HepG2 (cell line): ENCODE data around the gene ZCCHC8. TPM values are rescaled to one million over a fixed set of nuclear protein-coding genes. Genes with fewer than 3 reads are reported as not detected.

ENCODE experiments used
- AGO1 ChIP-seq: fragments of 200-400 bp; formaldehyde crosslinking; IDR thresholded peaks from 2 replicates; pipeline ENCODE4 v1.6.1; 2017; ENCODE audit warnings: mild to moderate bottlenecking, low read depth, low read length, moderate library complexity; ENCODE audit not compliant: poor library complexity, severe bottlenecking
- AKNA ChIP-seq: sonication (generic); formaldehyde crosslinking; IDR thresholded peaks from 2 replicates; pipeline ENCODE4 v1.4.0; 2020; ENCODE audit warnings: missing genetic modification reagents, borderline replicate concordance
- GATAD2A ChIP-seq: IDR thresholded peaks from 2 replicates; pipeline ENCODE4 v1.6.1; 2016
- HNRNPH1 ChIP-seq: fragments of 200-400 bp; formaldehyde crosslinking; optimal IDR thresholded peaks from 2 replicates; pipeline ENCODE3; 2017; ENCODE audit warnings: mild to moderate bottlenecking, low read depth, low read length
- IRX3 ChIP-seq: sonication (generic); formaldehyde crosslinking; IDR thresholded peaks from 2 replicates; pipeline ENCODE4 v1.8.1; 2023; ENCODE audit warnings: mild to moderate bottlenecking, low read depth, missing genetic modification reagents, borderline replicate concordance
- ISX ChIP-seq: sonication (generic); formaldehyde crosslinking; conservative IDR thresholded peaks from 2 replicates; pipeline ENCODE4 v1.5.0; 2020; ENCODE audit warnings: missing genetic modification reagents
- JDP2 ChIP-seq: sonication (generic); formaldehyde crosslinking; IDR thresholded peaks from 2 replicates; pipeline ENCODE4 v1.8.1; 2022; ENCODE audit warnings: missing genetic modification reagents, borderline replicate concordance
- MAFG ChIP-seq: sonication (generic); formaldehyde crosslinking; IDR thresholded peaks from 2 replicates; pipeline ENCODE4 v1.5.1; 2020; ENCODE audit warnings: mild to moderate bottlenecking, missing genetic modification reagents
- NR2F2 ChIP-seq: IDR thresholded peaks from 2 replicates; pipeline ENCODE4 v1.6.1; 2012; ENCODE audit warnings: low read depth, inconsistent platforms, borderline replicate concordance
- PHB2 ChIP-seq: fragments of 450-650 bp; IDR thresholded peaks from 2 replicates; pipeline ENCODE4 v1.6.1; 2018; ENCODE audit not compliant: partially characterized antibody
- PHF20 ChIP-seq: sonication (generic); formaldehyde crosslinking; IDR thresholded peaks from 2 replicates; pipeline ENCODE4 v1.5.0; 2020; ENCODE audit warnings: mild to moderate bottlenecking, missing genetic modification reagents
- PTBP1 ChIP-seq: fragments of 200-400 bp; formaldehyde crosslinking; IDR thresholded peaks from 2 replicates; pipeline ENCODE4 v1.6.1; 2018; ENCODE audit warnings: low read length, low read depth; ENCODE audit not compliant: poor library complexity, severe bottlenecking
- RFX3 ChIP-seq: IDR thresholded peaks from 2 replicates; pipeline ENCODE4 v1.6.1; 2016; ENCODE audit warnings: missing biosample characterization, missing genetic modification reagents
- ZFP37 ChIP-seq: sonication (generic); formaldehyde crosslinking; IDR thresholded peaks from 2 replicates; pipeline ENCODE4 v1.4.0; 2020; ENCODE audit warnings: missing genetic modification reagents, borderline replicate concordance
- ZNF160 ChIP-seq: sonication (generic); formaldehyde crosslinking; IDR thresholded peaks from 2 replicates; pipeline ENCODE4 v1.8.0; 2022; ENCODE audit warnings: mild to moderate bottlenecking, inconsistent platforms, missing genetic modification reagents
- ZNF274 ChIP-seq: sonication (generic); formaldehyde crosslinking; IDR thresholded peaks from 2 replicates; pipeline ENCODE4 v1.5.1; 2020; ENCODE audit warnings: mild to moderate bottlenecking, missing genetic modification reagents
- ZNF501 ChIP-seq: sonication (generic); formaldehyde crosslinking; IDR thresholded peaks from 2 replicates; pipeline ENCODE4 v1.5.1; 2020; ENCODE audit warnings: mild to moderate bottlenecking, moderate library complexity, missing genetic modification reagents
- ZNF709 ChIP-seq: sonication (generic); formaldehyde crosslinking; IDR thresholded peaks from 2 replicates; pipeline ENCODE4 v1.5.0; 2020; ENCODE audit warnings: mild to moderate bottlenecking, missing genetic modification reagents
- polyA plus RNA-seq, 8 experiments: library from polyadenylated mRNA; depleted of rRNA in 3 of 8; stranded (reverse) in 7 of 8; unstranded in 1 of 8; fragments of >200 nt; fragmentation: Illumina TruSeq in 4 of 8; extraction: Trizol in 4 of 8; gene quantifications; 2 replicates each; pipeline versions ENCODE4 v1.2.1 to v1.2.3, GENCODE V29; 2011 to 2016; ENCODE audit warnings: low read depth in 4 of 8, missing spikeins in 1 of 8, mixed read lengths in 1 of 8; ENCODE audit not compliant: insufficient read depth in 1 of 8
- total RNA-seq, 5 experiments: library from RNA; depleted of rRNA; stranded (reverse); fragments of >200 nt; fragmentation: Illumina TruSeq; extraction: Trizol; gene quantifications; 2 replicates each; pipeline ENCODE4 v1.2.3, GENCODE V29; 2016; ENCODE audit warnings: low read depth in 1 of 5
- TF ChIP-seq, protein P1 (sequence below): sonication (generic); formaldehyde crosslinking; IDR thresholded peaks from 2 replicates; pipeline ENCODE4 v1.4.0; 2020; ENCODE audit warnings: missing genetic modification reagents, borderline replicate concordance
- TF ChIP-seq, protein P2 (sequence below): sonication (generic); formaldehyde crosslinking; IDR thresholded peaks from 2 replicates; pipeline ENCODE4 v1.4.0; 2020; ENCODE audit warnings: mild to moderate bottlenecking, missing genetic modification reagents, borderline replicate concordance
- TF ChIP-seq, protein P3 (sequence below): sonication (generic); formaldehyde crosslinking; IDR thresholded peaks from 2 replicates; pipeline ENCODE4 v1.8.0; 2022; ENCODE audit warnings: missing genetic modification reagents, low read depth, mild to moderate bottlenecking, borderline replicate concordance

Gene ZCCHC8
- total and polyA plus RNA-seq, 2 of the 13 experiments (the other 11 are each of a cell fraction or from before 2014, with no cell fraction given): 18.6 to 20.9 TPM

GRCh38 chr12:122499991-122500684 is 594 bp downstream of the ZCCHC8 start (continued):
- TF ChIP-seq PTBP1 (no peak), RFX3 (CRISPR knock-in tag) (no peak), PHF20 (CRISPR knock-in tag) (no peak), PHB2 (no peak), ZNF274 (CRISPR knock-in tag) (no peak), ZNF709 (no peak), GATAD2A (CRISPR knock-in tag) (no peak), ISX (CRISPR knock-in tag) (no peak; the same call in 1 of the 2 replicates), MAFG (CRISPR knock-in tag) (no peak), AGO1 (no peak), HNRNPH1 (no peak), ZNF501 (CRISPR knock-in tag) (no peak), JDP2 (CRISPR knock-in tag) (no peak), NR2F2 (no peak), ZFP37 (CRISPR knock-in tag) (no peak), IRX3 (CRISPR knock-in tag) (no peak), ZNF160 (0 out of 2 replicates have a peak, but pooled peaks have one; percentile 5), AKNA (CRISPR knock-in tag) (no peak)
- TF ChIP-seq, protein P1, sequence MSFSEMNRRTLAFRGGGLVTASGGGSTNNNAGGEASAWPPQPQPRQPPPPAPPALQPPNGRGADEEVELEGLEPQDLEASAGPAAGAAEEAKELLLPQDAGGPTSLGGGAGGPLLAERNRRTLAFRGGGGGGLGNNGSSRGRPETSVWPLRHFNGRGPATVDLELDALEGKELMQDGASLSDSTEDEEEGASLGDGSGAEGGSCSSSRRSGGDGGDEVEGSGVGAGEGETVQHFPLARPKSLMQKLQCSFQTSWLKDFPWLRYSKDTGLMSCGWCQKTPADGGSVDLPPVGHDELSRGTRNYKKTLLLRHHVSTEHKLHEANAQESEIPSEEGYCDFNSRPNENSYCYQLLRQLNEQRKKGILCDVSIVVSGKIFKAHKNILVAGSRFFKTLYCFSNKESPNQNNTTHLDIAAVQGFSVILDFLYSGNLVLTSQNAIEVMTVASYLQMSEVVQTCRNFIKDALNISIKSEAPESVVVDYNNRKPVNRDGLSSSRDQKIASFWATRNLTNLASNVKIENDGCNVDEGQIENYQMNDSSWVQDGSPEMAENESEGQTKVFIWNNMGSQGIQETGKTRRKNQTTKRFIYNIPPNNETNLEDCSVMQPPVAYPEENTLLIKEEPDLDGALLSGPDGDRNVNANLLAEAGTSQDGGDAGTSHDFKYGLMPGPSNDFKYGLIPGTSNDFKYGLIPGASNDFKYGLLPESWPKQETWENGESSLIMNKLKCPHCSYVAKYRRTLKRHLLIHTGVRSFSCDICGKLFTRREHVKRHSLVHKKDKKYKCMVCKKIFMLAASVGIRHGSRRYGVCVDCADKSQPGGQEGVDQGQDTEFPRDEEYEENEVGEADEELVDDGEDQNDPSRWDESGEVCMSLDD: 0 out of 2 replicates have a peak, but pooled peaks have one; percentile 49
- TF ChIP-seq, protein P2, sequence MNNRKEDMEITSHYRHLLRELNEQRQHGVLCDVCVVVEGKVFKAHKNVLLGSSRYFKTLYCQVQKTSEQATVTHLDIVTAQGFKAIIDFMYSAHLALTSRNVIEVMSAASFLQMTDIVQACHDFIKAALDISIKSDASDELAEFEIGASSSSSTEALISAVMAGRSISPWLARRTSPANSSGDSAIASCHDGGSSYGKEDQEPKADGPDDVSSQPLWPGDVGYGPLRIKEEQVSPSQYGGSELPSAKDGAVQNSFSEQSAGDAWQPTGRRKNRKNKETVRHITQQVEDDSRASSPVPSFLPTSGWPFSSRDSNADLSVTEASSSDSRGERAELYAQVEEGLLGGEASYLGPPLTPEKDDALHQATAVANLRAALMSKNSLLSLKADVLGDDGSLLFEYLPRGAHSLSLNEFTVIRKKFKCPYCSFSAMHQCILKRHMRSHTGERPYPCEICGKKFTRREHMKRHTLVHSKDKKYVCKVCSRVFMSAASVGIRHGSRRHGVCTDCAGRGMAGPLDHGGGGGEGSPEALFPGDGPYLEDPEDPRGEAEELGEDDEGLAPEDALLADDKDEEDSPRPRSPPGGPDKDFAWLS: no peak
- TF ChIP-seq, protein P3, sequence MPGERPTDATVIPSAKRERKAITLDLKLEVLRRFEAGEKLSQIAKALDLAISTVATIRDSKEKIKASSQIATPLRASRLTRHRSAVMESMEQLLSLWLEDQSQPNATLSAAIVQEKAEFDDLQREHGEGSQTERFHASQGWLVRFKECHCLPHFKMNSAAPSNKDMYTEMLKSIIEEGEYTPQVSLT (CRISPR knock-in tag): no peak
